ENCODE data around the gene TEX54.
A peak's percentile ranks its signal among the peaks of the same experiment; 100 is the strongest.
"Not testable (repeated sequence)": the region's sequence is repeated elsewhere in the genome, so short reads cannot be mapped to it uniquely, and the experiment has no call there.

The TEX54 gene

DNA sequence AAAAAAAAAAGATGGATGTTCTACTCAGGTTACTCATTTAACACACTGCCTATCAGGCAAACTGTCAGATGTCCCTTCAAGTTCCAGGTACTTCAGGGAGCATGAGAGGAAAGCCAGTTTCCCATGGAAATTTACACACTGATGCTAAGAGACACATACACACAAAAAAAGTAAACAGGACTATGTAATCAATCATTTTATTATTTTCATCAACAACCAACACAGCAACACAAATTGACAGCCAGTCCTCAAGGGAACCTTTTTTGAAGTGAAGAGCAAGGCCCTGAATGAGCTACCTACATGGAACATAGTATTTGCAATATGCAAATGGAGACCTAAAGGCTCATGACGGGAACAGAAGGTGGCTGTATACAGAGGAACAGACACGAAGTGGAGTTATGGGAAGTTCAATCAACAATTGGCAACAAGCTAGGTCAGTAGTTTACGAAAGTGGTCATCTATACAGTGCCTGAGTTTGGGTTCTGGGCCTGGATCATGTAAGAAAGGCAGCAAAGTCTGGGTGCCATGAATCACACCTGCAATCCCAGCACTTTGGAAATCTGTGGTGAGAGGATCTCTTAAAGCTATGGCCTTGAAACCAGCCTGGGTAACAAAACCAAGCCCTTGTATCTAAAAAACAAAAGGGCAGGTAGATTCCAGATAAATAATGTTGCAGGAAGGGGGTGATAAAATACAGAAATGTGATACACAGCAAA lies 19.3 kb upstream of the TEX54 start:
- Histone ChIP-seq H3K4me3 (ENCODE audit: low read length) (no peak overlapping the region), H3K36me3 (ENCODE audit: insufficient read depth, low read length) (peaks cover 36% of the 10 kb centered on the region), H3K27me3 (ENCODE audit: insufficient read depth, low read length) (no peaks in the 10 kb centered on the region), H3K9me3 (ENCODE audit: low read length) (no peaks in the 10 kb centered on the region), H3K4me1 (ENCODE audit: insufficient read depth, low read length) (peaks cover 20% of the 10 kb centered on the region), H2AFZ (ENCODE audit: low read depth, low read length) (no peak overlapping the region)

DNA sequence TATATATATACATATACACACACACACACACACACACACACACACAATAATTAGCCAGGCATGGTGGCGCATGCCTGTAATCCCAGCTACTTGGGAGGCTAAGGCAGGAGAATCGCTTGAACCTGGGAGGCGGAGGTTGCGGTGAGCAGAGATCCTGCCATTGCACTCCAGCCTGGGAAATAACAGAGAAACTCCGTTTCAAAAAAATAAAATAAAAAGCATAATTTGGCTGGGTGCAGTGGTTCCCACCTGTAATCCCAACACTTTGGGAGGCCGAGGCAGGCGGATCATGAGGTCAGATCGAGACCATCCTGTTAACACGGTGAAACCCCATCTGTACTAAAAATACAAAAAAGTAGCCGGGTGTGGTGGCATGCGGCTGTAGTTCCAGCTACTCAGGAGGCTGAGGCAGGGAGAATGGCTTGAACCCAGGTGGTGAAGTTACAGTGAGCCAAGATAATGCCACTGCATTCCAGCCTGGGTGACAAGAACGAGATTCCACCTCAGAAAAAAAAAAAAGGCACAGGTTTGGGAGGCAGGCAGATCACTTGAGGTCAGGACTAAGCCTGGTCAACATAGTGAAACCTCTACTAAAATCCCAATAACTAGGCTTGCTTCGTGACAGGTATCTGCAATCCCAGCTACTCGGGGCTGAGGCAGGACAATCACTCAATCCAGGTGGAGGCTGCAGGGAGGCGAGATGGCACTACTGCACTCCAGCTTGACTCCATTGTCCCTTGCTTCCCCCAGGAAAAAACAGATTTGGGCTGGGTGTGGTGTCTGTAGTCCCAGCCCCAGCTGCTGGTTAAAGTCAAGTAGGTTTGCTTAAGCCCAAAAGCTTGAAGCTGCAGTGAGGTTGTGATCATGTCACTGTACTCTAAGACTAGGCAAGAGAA lies 18.5 kb upstream of the TEX54 start:
- peaks cover 19% of the 10 kb centered on the region for H3K4me1 ChIP-seq (ENCODE audit: insufficient read depth, low read length)
- H3K36me3 ChIP-seq (ENCODE audit: insufficient read depth, low read length): peaks cover 36% of the 10 kb centered on the region
- H2AFZ ChIP-seq (ENCODE audit: low read depth, low read length): no peak overlapping the region
- no peak overlapping the region for H3K4me3 ChIP-seq (ENCODE audit: low read length)
- H3K9me3 ChIP-seq (ENCODE audit: low read length): no peaks in the 10 kb centered on the region
- H3K27me3 ChIP-seq (ENCODE audit: insufficient read depth, low read length): no peaks in the 10 kb centered on the region

DNA sequence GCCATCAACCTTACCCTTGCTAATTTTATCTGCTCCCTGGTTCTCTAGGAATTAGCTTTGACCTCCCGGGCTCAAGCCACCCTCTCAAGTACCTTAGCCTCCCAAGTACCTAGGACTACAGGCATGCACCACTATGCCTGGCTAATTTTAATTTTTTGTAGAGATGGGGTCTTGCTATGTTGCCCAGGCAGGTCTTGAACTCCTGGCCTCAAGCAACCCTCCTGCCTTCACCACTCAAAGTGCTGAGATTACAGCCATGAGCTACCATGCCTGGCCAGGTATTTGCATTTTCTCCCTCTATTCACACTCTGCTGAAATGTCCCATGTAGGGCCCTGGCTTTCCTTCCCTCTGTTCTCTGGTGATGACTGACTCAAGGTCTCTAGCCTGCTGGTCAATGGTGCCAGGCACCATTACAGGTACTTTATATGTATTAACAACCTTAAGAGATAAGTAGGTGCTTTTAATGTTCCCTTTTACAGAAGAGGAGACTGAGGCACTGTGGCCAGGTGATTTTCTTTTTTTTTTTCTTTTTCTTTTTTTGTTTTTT lies 15.2 kb upstream of the TEX54 start:
- Histone ChIP-seq H3K4me1 (ENCODE audit: insufficient read depth, low read length) (peaks cover 2% of the 10 kb centered on the region), H3K4me3 (ENCODE audit: low read length) (no peak overlapping the region), H3K36me3 (ENCODE audit: insufficient read depth, low read length) (peaks cover 12% of the 10 kb centered on the region), H2AFZ (ENCODE audit: low read depth, low read length) (no peak overlapping the region), H3K27me3 (ENCODE audit: insufficient read depth, low read length) (no peaks in the 10 kb centered on the region), H3K9me3 (ENCODE audit: low read length) (no peaks in the 10 kb centered on the region)

DNA sequence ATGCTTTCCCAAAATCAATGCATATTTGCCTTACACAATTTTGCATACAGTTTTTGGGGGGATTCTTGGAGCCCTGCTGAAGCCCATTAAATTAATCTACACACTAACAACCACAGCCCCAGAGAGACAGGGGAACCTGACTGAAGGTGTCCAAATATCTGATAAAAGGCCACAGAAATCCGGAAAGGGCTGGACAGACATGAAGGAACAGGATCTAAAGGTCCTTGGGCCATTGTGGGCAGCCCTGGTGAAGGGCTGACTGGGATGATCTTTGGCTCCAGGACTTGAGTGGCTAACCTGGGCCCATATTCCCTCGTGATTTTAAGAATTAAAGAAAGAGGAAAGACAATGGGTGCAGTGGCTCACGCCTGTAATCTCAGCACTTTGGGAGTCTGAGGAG lies 13.5 kb upstream of the TEX54 start:
- Histone ChIP-seq H3K4me1 (ENCODE audit: insufficient read depth, low read length) (peaks cover 8% of the 10 kb centered on the region), H3K27me3 (ENCODE audit: insufficient read depth, low read length) (no peaks in the 10 kb centered on the region), H3K9me3 (ENCODE audit: low read length) (no peaks in the 10 kb centered on the region), H3K36me3 (ENCODE audit: insufficient read depth, low read length) (no peaks in the 10 kb centered on the region), H2AFZ (ENCODE audit: low read depth, low read length) (no peak overlapping the region), H3K4me3 (ENCODE audit: low read length) (no peak overlapping the region)

DNA sequence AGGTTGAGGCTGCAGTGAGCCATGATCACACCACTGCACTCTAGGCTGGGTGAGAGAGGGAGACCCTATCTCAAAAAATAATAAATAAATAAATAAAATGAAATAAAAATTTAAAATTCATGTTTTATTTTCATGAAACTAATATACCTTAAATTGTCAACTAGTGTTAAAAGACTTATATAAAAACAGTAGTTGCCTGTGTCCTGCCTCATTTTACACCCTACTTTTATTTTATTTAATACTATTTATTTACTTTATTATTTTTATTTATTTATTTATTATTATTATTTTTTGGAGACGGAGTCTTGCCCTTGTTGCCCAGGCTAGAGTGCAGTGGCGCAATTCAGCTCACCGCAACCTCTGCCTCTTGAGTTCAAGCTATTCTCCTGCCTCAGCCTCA lies 11.5 kb upstream of the TEX54 start:
- Histone ChIP-seq H2AFZ (ENCODE audit: low read depth, low read length) (no peak overlapping the region), H3K4me1 (ENCODE audit: insufficient read depth, low read length) (peaks cover 11% of the 10 kb centered on the region), H3K4me3 (ENCODE audit: low read length) (no peak overlapping the region), H3K27me3 (ENCODE audit: insufficient read depth, low read length) (no peaks in the 10 kb centered on the region), H3K36me3 (ENCODE audit: insufficient read depth, low read length) (no peaks in the 10 kb centered on the region), H3K9me3 (ENCODE audit: low read length) (no peaks in the 10 kb centered on the region)

DNA sequence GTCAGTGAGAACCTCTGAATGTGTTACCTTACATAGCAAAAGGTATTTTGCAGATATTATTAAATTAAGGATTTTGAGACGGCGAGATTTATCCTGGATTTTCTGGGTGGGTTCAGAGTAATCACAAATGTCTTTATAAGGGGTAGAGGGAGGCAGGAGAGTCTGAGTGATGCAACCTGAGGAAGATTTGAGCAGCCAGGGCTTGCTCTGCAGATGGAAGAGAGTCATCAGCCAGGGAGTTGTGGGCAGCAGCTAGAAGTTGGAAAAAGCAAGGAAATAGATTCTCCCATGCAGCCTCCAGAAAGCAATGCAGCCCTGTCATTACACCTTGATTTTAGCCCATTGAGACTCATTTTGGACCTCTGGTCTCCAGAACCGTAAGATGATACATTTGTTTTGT lies 10.8 kb upstream of the TEX54 start:
- H3K9me3 ChIP-seq (ENCODE audit: low read length): no peaks in the 10 kb centered on the region
- no peaks in the 10 kb centered on the region for H3K36me3 ChIP-seq (ENCODE audit: insufficient read depth, low read length)
- peaks cover 18% of the 10 kb centered on the region for H3K4me1 ChIP-seq (ENCODE audit: insufficient read depth, low read length)
- no peak overlapping the region for H3K4me3 ChIP-seq (ENCODE audit: low read length)
- no peaks in the 10 kb centered on the region for H3K27me3 ChIP-seq (ENCODE audit: insufficient read depth, low read length)
- H2AFZ ChIP-seq (ENCODE audit: low read depth, low read length): no peak overlapping the region

DNA sequence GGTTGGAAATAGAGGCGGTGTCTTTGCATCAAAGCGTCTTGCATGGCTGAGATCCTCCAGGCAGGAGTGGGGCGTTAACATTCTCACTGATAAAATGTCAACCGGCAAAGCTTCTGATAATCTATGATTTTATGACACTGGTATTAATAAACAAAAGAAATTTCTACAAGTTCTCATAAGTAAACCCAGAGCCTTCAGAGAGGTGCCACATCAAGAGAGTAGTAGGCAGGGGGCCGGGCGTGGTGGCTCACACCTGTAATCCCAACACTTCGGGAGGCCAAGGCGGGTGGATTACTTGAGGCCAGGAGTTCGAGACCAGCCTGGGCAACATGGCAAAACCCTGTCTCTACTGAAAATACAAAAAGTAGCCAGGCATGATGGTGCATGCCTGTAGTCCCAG lies 10.2 kb upstream of the TEX54 start:
- H2AFZ ChIP-seq (ENCODE audit: low read depth, low read length); H3K27me3 ChIP-seq (ENCODE audit: insufficient read depth, low read length); H3K36me3 ChIP-seq (ENCODE audit: insufficient read depth, low read length); H3K9me3 ChIP-seq (ENCODE audit: low read length): not testable (repeated sequence)
- peaks cover 18% of the 10 kb centered on the region for H3K4me1 ChIP-seq (ENCODE audit: insufficient read depth, low read length)
- H3K4me3 ChIP-seq (ENCODE audit: low read length): peak overlapping the region; percentile 52

DNA sequence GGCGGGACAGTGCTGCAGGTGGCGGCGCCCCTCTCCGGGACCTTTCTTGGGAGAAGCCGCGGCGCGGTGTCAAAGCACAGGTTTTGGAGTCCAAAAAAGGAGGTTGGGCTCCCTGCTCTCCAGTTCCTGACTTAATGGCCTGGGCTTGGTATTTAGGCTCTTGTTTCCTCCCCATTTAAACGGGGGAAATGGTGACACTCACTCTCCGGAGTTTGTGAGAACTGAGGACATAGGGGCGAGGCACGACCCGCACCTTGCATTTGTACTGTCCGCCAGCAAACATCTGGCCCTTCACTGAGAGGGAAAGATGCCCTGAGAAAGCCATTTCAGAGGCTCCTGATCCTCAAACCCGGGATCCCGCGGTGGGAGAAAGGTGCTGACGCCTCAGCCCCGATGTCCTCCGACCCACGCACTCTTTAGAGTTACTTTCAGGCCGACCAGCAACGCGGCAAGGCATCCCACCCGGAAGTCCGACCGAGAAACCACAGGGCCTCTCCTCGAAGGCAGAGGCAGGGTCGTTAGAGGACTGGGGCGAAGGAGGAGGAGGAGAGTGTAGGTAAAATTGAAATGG lies 9.6 kb upstream of the TEX54 start:
- Histone ChIP-seq H3K4me1 (ENCODE audit: insufficient read depth, low read length) (peaks cover 18% of the 10 kb centered on the region), H3K27me3 (ENCODE audit: insufficient read depth, low read length) (no peaks in the 10 kb centered on the region), H3K4me3 (ENCODE audit: low read length) (peak overlapping the region; percentile 52), H2AFZ (ENCODE audit: low read depth, low read length) (peak overlapping the region; percentile 64), H3K9me3 (ENCODE audit: low read length) (no peaks in the 10 kb centered on the region), H3K36me3 (ENCODE audit: insufficient read depth, low read length) (peaks cover 7% of the 10 kb centered on the region)

DNA sequence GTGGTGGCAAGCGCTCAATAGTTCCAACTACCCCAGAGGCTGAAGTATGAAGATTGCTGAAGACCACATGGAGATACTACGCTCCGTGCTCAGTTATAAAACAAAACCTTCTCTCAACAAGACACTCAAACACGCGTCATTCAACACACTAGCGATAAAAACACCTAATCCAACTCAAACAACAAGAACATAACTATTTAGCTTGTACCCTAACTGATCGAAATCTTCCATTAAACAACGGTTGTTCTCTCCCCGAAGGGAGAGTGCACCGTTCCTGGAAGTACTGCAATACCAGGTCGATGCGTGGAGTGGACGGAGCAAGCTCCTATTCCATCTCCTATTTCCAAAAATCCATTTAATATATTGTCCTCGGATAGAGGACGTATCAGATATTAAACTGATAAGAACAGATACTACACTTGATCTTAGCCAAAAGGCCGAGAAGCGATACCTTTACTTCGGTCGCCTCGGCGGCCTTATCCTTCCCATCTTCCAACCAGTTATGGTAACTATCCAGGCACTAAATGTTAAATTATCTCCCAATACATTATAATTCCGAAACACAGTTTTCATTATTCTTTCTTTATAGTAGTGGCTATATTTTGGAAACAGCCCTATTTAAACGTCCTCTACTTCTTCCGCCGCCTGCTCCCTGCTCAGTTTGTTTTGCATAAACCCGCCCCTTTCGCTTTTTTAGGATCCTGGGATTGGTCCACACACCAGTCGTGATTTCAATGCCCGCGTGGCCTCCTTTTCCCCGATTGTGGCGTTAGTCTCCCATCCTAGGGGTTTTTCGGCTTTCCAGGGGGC lies 8.9 kb upstream of the TEX54 start:
- Histone ChIP-seq H3K4me3 (ENCODE audit: low read length) (peak overlapping the region; percentile 52), H2AFZ (ENCODE audit: low read depth, low read length) (peak overlapping the region; percentile 64), H3K9me3 (ENCODE audit: low read length) (no peaks in the 10 kb centered on the region), H3K36me3 (ENCODE audit: insufficient read depth, low read length) (peaks cover 7% of the 10 kb centered on the region), H3K4me1 (ENCODE audit: insufficient read depth, low read length) (peaks cover 18% of the 10 kb centered on the region), H3K27me3 (ENCODE audit: insufficient read depth, low read length) (no peaks in the 10 kb centered on the region)

DNA sequence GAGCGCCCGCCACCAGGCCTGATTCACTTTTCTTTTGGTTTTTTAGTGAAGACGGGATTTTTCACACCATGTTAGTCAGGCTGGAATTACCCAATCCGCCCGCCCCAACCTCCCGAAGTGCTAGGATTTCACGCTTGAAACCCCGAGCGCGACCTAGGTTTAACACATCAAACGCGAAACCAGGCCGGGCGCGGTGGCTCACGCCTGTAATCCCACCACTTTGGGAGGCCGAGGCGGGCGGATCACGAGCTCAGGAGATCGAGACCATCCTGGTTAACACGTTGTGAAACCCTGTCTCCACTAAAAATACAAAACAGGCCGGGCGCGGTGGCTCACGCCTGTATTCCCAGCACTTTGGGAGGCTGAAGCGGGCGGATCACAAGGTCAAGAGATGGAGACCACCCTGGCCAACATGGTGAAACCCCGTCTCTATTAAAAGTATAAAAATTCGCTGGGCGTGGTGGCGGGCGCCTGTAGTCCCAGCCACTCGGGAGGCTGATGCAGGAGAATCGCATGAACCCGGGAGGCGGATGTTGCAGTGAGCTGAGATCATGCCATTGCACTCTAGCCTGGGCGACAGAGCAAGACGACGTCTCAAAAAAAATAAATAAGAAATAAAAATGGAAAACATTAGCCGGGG lies 8.2 kb upstream of the TEX54 start:
- peaks cover 18% of the 10 kb centered on the region for H3K4me1 ChIP-seq (ENCODE audit: insufficient read depth, low read length)
- H3K27me3 ChIP-seq (ENCODE audit: insufficient read depth, low read length); H3K9me3 ChIP-seq (ENCODE audit: low read length): not testable (repeated sequence)
- H3K4me3 ChIP-seq (ENCODE audit: low read length): peak overlapping the region; percentile 81
- peaks cover 12% of the 10 kb centered on the region for H3K36me3 ChIP-seq (ENCODE audit: insufficient read depth, low read length)
- H2AFZ ChIP-seq (ENCODE audit: low read depth, low read length): peak overlapping the region; percentile 32

- Histone ChIP-seq H2AFZ (ENCODE audit: low read depth, low read length) (peak within 1 kb of the TSS; percentile 32), H3K9me3 (ENCODE audit: low read length) (no peaks in the 10 kb centered on the region), H3K4me3 (ENCODE audit: low read length) (peak within 1 kb of the TSS; percentile 81), H3K36me3 (ENCODE audit: insufficient read depth, low read length) (peaks cover 27% of the 10 kb centered on the region), H3K4me1 (ENCODE audit: insufficient read depth, low read length) (peaks cover 18% of the 10 kb centered on the region), H3K27me3 (ENCODE audit: insufficient read depth, low read length) (no peaks in the 10 kb centered on the region)
Observed at GRCh38 chr11:62839050-62839945, 6.7 kb upstream of the TEX54 start, which contains the start of gene WDR74. Gene WDR74, minus strand, starts transcription at chr11:62839590. Its CDS starts 20 bp downstream, at chr11:62839570.
